GM12878 (cell line): Measurements from ENCODE around the gene ANKRD60. TPM values are rescaled to one million over a fixed set of nuclear protein-coding genes. Genes with fewer than 3 reads are reported as not detected.

ENCODE experiments used
- ATAC-seq: fragments of 200-7000 bp; cut with Tn5 transposase; 3 replicates; pipeline ENCODE4 v1.9.1; 2020; ENCODE audit warnings: mild to moderate bottlenecking, moderate library complexity
- BruUV-seq: library from RNA; stranded (reverse); fragments of 400-500 nt; replicated peaks from 2 replicates; lab custom pipeline; 2021; lab: Mats Ljungman, UMichigan
- CTCF ChIA-PET: fragments of 300-600 bp; sonication (Branson Sonifier 250); formaldehyde crosslinking; extraction: SDS; loops from one replicate; lab custom pipeline; 2021; ENCODE audit warnings: inconsistent platforms; lab: Yijun Ruan, JAX
- POLR2A ChIA-PET: fragments of 350-600 bp; formaldehyde crosslinking; extraction: SDS; loops from one replicate; lab custom pipeline; 2021; ENCODE audit warnings: inconsistent platforms; lab: Charles Lee
- RAD21 ChIA-PET: fragments of 300-600 bp; sonication (Branson Sonifier 250); formaldehyde crosslinking; loops from one replicate; lab custom pipeline; 2023; ENCODE audit warnings: antibody characterized with exemption; ENCODE audit not compliant: unreplicated experiment; lab: Charles Lee
- SMC1A ChIA-PET: fragments of 300-600 bp; sonication (Branson Sonifier 250); formaldehyde crosslinking; loops from one replicate; lab custom pipeline; 2023; ENCODE audit not compliant: unreplicated experiment, uncharacterized antibody; lab: Charles Lee
- DNase-seq: peaks from one replicate; pipeline ENCODE4 v3.0.0-alpha.2; 2011; ENCODE audit warnings: low read depth, low spot score
- FAIRE-seq: peaks from 3 replicates; lab custom pipeline; 2011; peaks lifted over from hg19 to GRCh38; lab: Jason Lieb, UNC
- H2AFZ ChIP-seq: 2 replicates; pipeline ENCODE4 v1.6.0; 2011; ENCODE audit warnings: low read depth, low read length, control low read depth; ENCODE audit not compliant: control insufficient read depth
- H3K27ac ChIP-seq: 2 replicates; pipeline ENCODE4 v1.5.1; 2011; ENCODE audit warnings: control low read depth; ENCODE audit not compliant: control insufficient read depth, insufficient read depth
- H3K27me3 ChIP-seq, 2 experiments: replicated peaks in 1 of 2; 2 replicates each; pipeline versions ENCODE4 v1.6.0 to v1.6.1; 2011; ENCODE audit warnings: low read length in 1 of 2; ENCODE audit not compliant: control insufficient read depth in 2 of 2, insufficient read depth in 2 of 2
- H3K36me3 ChIP-seq, 2 experiments: 2 replicates each; pipeline ENCODE4 v1.5.1; 2011; ENCODE audit warnings: low read length in 1 of 2; ENCODE audit not compliant: control insufficient read depth in 2 of 2, insufficient read depth in 2 of 2
- H3K4me1 ChIP-seq: 2 replicates; pipeline ENCODE4 v1.6.1; 2011; ENCODE audit warnings: mild to moderate bottlenecking, low read length, moderate library complexity, mixed read lengths; ENCODE audit not compliant: control insufficient read depth, insufficient read depth
- H3K4me2 ChIP-seq: 2 replicates; pipeline ENCODE4 v1.6.0; 2011; ENCODE audit warnings: control low read depth; ENCODE audit not compliant: control insufficient read depth, insufficient read depth
- H3K4me3 ChIP-seq: fragments of 200-600 bp; sonication (generic); 2 replicates; pipeline ENCODE4 v1.5.1; 2016
- H3K79me2 ChIP-seq: 2 replicates; pipeline ENCODE4 v1.6.0; 2011; ENCODE audit warnings: low read length; ENCODE audit not compliant: control insufficient read depth, insufficient read depth
- H3K9ac ChIP-seq: 2 replicates; pipeline ENCODE4 v1.8.0; 2011; ENCODE audit warnings: low read length, control low read depth, mixed read lengths; ENCODE audit not compliant: control insufficient read depth, insufficient read depth
- H3K9me3 ChIP-seq: replicated peaks from 3 replicates; pipeline ENCODE4 v1.5.1; 2011; ENCODE audit warnings: mild to moderate bottlenecking, low read length; ENCODE audit not compliant: control insufficient read depth, insufficient read depth
- H4K20me1 ChIP-seq: 2 replicates; pipeline ENCODE4 v1.6.0; 2011; ENCODE audit not compliant: control insufficient read depth, insufficient read depth
- CBFB ChIP-seq: IDR thresholded peaks from 2 replicates; pipeline ENCODE4 v1.6.1; 2016; ENCODE audit warnings: antibody characterized with exemption, low read depth
- FOXK2 ChIP-seq: fragments of 450-650 bp; IDR thresholded peaks from 2 replicates; pipeline ENCODE4 v1.6.1; 2017; ENCODE audit warnings: mild to moderate bottlenecking, moderate library complexity
- MXI1 ChIP-seq: fragments of 150-350 bp; IDR thresholded peaks from 2 replicates; pipeline ENCODE4 v1.6.1; 2011; ENCODE audit warnings: low read depth, mild to moderate bottlenecking, inconsistent platforms, low read length, improper control_type of control experiment
- NBN ChIP-seq: fragments of 450-650 bp; IDR thresholded peaks from 2 replicates; pipeline ENCODE4 v1.6.1; 2016
- NFXL1 ChIP-seq: fragments of 450-650 bp; IDR thresholded peaks from 2 replicates; pipeline ENCODE4 v1.6.1; 2017; ENCODE audit warnings: antibody characterized with exemption, mild to moderate bottlenecking, borderline replicate concordance
- NRF1 ChIP-seq: conservative IDR thresholded peaks from 2 replicates; pipeline ENCODE4 v1.6.1; 2011; ENCODE audit warnings: mild to moderate bottlenecking, low read depth, low read length, improper control_type of control experiment
- PML ChIP-seq: IDR thresholded peaks from 2 replicates; pipeline ENCODE4 v1.6.1; 2012; ENCODE audit warnings: low read length, inconsistent platforms
- POLR2AphosphoS5 ChIP-seq: IDR thresholded peaks from 2 replicates; pipeline ENCODE4 v1.6.1; 2011; ENCODE audit warnings: mild to moderate bottlenecking, low read length, inconsistent platforms
- RAD51 ChIP-seq: fragments of 450-650 bp; IDR thresholded peaks from 2 replicates; pipeline ENCODE4 v1.6.1; 2016; ENCODE audit warnings: moderate library complexity, mild to moderate bottlenecking, inconsistent platforms
- TCF7 ChIP-seq: IDR thresholded peaks from 2 replicates; pipeline ENCODE4 v1.6.1; 2014; ENCODE audit warnings: antibody characterized with exemption, borderline replicate concordance
- ZNF217 ChIP-seq: fragments of 450-650 bp; IDR thresholded peaks from 2 replicates; pipeline ENCODE4 v1.6.1; 2017; ENCODE audit warnings: antibody characterized with exemption, mild to moderate bottlenecking
- WGBS: methylation state at CpG from one replicate; pipeline ENCODE4 v1.1.6; 2016; ENCODE audit warnings: low lambda C conversion rate; ENCODE audit not compliant: insufficient replicate concordance, insufficient coverage; ENCODE audit errors: missing lambda C conversion rate; 5-methylcytosine and 5-hydroxymethylcytosine counted together
- in situ Hi-C: fragments of 300-500 bp; cut with MboI; formaldehyde crosslinking; loops from 9 replicates; pipeline ENCODE4 v1.14.3; 2018; ENCODE audit warnings: mixed read lengths
- intact Hi-C: fragments of 100-400 bp; cut with micrococcal nuclease; formaldehyde crosslinking; loops from one replicate; pipeline ENCODE4 v1.14.2; 2022; ENCODE audit not compliant: unreplicated experiment
- polyA plus RNA-seq, 11 experiments: library from polyadenylated mRNA; depleted of rRNA in 4 of 11; unstranded in 6 of 11; stranded (reverse) in 5 of 11; fragments of >200 nt; fragmentation: Nextera tagmentation in 4 of 11; fragmentation: Illumina TruSeq in 1 of 11; extraction: Ambion mirVana in 4 of 11; extraction: Trizol in 1 of 11; gene quantifications; 1 replicate in 1 of 11; 2 replicates in 10 of 11; pipeline versions ENCODE4 v1.2.1 to v1.2.3, GENCODE V29; 2011 to 2016; ENCODE audit warnings: inconsistent platforms in 2 of 11, missing spikeins in 2 of 11, low read depth in 1 of 11
- total RNA-seq, 4 experiments: library from RNA; depleted of rRNA in 3 of 4; stranded (reverse); fragments of >200 nt in 3 of 4; fragmentation: Illumina TruSeq in 1 of 4; extraction: Trizol in 1 of 4; gene quantifications; 2 replicates each; pipeline versions ENCODE4 v1.2.1 to v1.2.3, GENCODE V29; 2013 to 2021
- TF ChIP-seq, protein P1 (sequence below): IDR thresholded peaks from 2 replicates; pipeline ENCODE4 v1.6.1; 2011; ENCODE audit warnings: borderline replicate concordance, low read depth, mild to moderate bottlenecking, moderate library complexity, low read length; ENCODE audit not compliant: insufficient read depth, poor library complexity, severe bottlenecking

The ANKRD60 gene
- total and polyA plus RNA-seq, 10 of the 15 experiments (the other 5 are each of a cell fraction or from before 2014, with no cell fraction given): not detected

DNA sequence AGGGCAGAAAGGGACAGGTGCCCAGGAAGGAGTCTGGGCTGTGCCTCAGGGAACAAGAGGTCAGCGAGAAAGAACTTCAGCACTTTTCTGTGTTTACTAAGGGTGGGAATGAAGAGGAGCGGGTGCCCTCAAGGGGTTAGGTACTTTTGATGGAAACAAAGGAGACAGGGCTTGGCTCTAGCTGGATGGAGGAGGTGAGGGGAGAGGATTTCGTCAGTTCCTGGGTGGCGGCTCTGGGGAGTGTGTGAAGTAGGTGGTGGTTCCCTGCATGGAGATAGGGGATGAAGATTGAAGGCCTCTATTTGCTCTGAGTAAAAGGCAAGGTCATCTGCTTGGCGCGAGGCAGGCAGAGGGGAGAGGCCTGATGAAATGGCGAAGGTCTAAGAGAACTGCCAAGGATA lies 40.0 kb upstream of the ANKRD60 start:
- H3K36me3 ChIP-seq: peaks cover 2 to 13% of the 10 kb centered on the region in 2 experiments
- 95% methylated on average over 7 of the region's 7 CpGs for WGBS

More for the DNA sequence above, 40.0 kb upstream of the ANKRD60 start:
- no peaks in the 10 kb centered on the region for H3K27me3 ChIP-seq
- intact Hi-C loops (no loop called here), in situ Hi-C loops (no loop called here)
- no peak for FAIRE-seq
- H4K20me1 ChIP-seq: no peaks in the 10 kb centered on the region
- TF ChIP-seq CBFB: no peak
- no peak for TF ChIP-seq NRF1
- TF ChIP-seq MXI1: no peak
- no peak for TF ChIP-seq NFXL1
- TF ChIP-seq TCF7: no peak
- no peak for TF ChIP-seq FOXK2
- no peak for TF ChIP-seq NBN
- TF ChIP-seq ZNF217: no peak
- TF ChIP-seq, protein P1, sequence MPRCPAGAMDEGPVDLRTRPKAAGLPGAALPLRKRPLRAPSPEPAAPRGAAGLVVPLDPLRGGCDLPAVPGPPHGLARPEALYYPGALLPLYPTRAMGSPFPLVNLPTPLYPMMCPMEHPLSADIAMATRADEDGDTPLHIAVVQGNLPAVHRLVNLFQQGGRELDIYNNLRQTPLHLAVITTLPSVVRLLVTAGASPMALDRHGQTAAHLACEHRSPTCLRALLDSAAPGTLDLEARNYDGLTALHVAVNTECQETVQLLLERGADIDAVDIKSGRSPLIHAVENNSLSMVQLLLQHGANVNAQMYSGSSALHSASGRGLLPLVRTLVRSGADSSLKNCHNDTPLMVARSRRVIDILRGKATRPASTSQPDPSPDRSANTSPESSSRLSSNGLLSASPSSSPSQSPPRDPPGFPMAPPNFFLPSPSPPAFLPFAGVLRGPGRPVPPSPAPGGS: no peak
- TF ChIP-seq PML: no peak
- no peak for TF ChIP-seq POLR2AphosphoS5
- no peak for TF ChIP-seq RAD51
- no peaks in the 10 kb centered on the region for H3K79me2 ChIP-seq
- no TSS peak for BruUV-seq
- SMC1A ChIA-PET: no interaction called here
- no peak overlapping the region for H3K27ac ChIP-seq
- H3K4me2 ChIP-seq: no peak overlapping the region
- no peaks in the 10 kb centered on the region for H3K9me3 ChIP-seq
- H3K9ac ChIP-seq: no peak overlapping the region
- no peak overlapping the region for H3K4me3 ChIP-seq
- DNase-seq: no peak
- no peaks in the 10 kb centered on the region for H3K4me1 ChIP-seq
- RAD21 ChIA-PET: no interaction called here
- POLR2A ChIA-PET: no interaction called here
- no peak overlapping the region for H2AFZ ChIP-seq
- CTCF ChIA-PET: no interaction called here
- no peak for ATAC-seq
